ENCODE results near the gene PPP4R4. TPM values are rescaled to one million over a fixed set of nuclear protein-coding genes. Genes with fewer than 3 reads are reported as not detected.

Gene PPP4R4
- total and polyA plus RNA-seq, 10 donors: 0.05 to 0.94 (median 0.13) TPM; not detected in 3

DNA sequence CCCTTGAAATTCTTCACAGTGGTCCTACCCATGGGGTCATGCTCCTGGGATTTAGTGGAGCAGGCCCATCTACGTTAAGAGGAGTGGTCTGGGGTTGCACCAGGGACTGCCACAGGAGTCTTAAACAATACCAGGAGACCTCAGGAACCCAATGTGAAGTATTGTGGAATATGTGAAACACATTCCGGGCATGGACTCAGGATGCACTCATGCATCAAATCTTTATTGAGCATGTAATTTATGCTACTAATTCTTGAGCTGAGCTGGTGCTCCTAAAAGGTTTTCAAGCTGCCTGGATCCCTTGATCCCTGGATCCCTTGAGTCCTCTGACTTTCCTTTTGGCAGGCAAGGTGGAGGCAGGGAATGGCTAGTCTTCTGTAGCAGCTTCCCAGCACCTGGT is 110.1 kb downstream of the PPP4R4 start:
- no peaks in the 10 kb centered on the region for H3K4me1 ChIP-seq
- TF ChIP-seq POLR2AphosphoS5 (IDR thresholded peaks at IDR 0.05): no peak
- no peak for TF ChIP-seq POLR2A (IDR thresholded peaks at IDR 0.05)
- TF ChIP-seq CTCF (IDR thresholded peaks at IDR 0.05 in 8 of 11, conservative IDR thresholded peaks at IDR 0.05 in 3 of 11): no peak
- intact Hi-C loops (cut with DNase I; ENCODE audit: low total_unique reads): no loop called here

GRCh38 chr14:94285158-94285557 is 111.0 kb downstream of the PPP4R4 start:
- no peak for TF ChIP-seq POLR2AphosphoS5 (IDR thresholded peaks at IDR 0.05)
- TF ChIP-seq CTCF (IDR thresholded peaks at IDR 0.05 in 8 of 11, conservative IDR thresholded peaks at IDR 0.05 in 3 of 11): no peak
- TF ChIP-seq POLR2A (IDR thresholded peaks at IDR 0.05): no peak
- no peak overlapping the region for H3K27ac ChIP-seq
- no peak for DNase-seq
- H3K4me1 ChIP-seq: no peaks in the 10 kb centered on the region
- no peaks in the 10 kb centered on the region for H3K36me3 ChIP-seq
- H3K9me3 ChIP-seq: no peaks in the 10 kb centered on the region
- intact Hi-C loops (cut with DNase I; ENCODE audit: low total_unique reads): no loop called here
- no peaks in the 10 kb centered on the region for H3K27me3 ChIP-seq (replicated peaks in 1 of 7)
- H3K4me3 ChIP-seq: no peak overlapping the region

More for the DNA sequence above, 110.1 kb downstream of the PPP4R4 start:
- Histone ChIP-seq H3K9me3 (no peaks in the 10 kb centered on the region), H3K36me3 (no peaks in the 10 kb centered on the region), H3K4me3 (no peak overlapping the region), H3K27ac (no peak overlapping the region), H3K27me3 (replicated peaks in 1 of 7) (no peaks in the 10 kb centered on the region)
- WGBS, 5 donors: 68 to 92% (median 83%) methylated on average over 2 of the region's 2 CpGs
- DNase-seq: no peak

GRCh38 chr14:94288610-94289465 is 114.7 kb downstream of the PPP4R4 start:
- Histone ChIP-seq H3K36me3 (no peaks in the 10 kb centered on the region), H3K27me3 (replicated peaks in 1 of 7) (no peaks in the 10 kb centered on the region), H3K27ac (no peak overlapping the region), H3K4me3 (no peak overlapping the region), H3K4me1 (no peaks in the 10 kb centered on the region), H3K9me3 (no peaks in the 10 kb centered on the region)
- intact Hi-C loops (cut with DNase I; ENCODE audit: low total_unique reads): no loop called here
- WGBS, 5 donors: 64 to 73% (median 66%) methylated on average over 13 to 14 of the region's 14 CpGs
- TF ChIP-seq POLR2AphosphoS5 (IDR thresholded peaks at IDR 0.05) (no peak), CTCF (IDR thresholded peaks at IDR 0.05 in 8 of 11, conservative IDR thresholded peaks at IDR 0.05 in 3 of 11) (no peak)
- DNase-seq: no peak

- intact Hi-C loops (cut with DNase I; ENCODE audit: low total_unique reads): no loop called here
These were observed 116.1 kb downstream of the PPP4R4 start for GRCh38 chr14:94290197-94290596.

More at GRCh38 chr14:94290197-94290596, 116.1 kb downstream of the PPP4R4 start:
- H3K27ac ChIP-seq: no peak overlapping the region
- WGBS, 5 donors: 67 to 81% (median 76%) methylated on average over 5 to 8 of the region's 8 CpGs
- H3K36me3 ChIP-seq: no peaks in the 10 kb centered on the region
- TF ChIP-seq POLR2AphosphoS5 (IDR thresholded peaks at IDR 0.05): no peak
- no peak for TF ChIP-seq POLR2A (IDR thresholded peaks at IDR 0.05)
- TF ChIP-seq CTCF (IDR thresholded peaks at IDR 0.05 in 8 of 11, conservative IDR thresholded peaks at IDR 0.05 in 3 of 11): no peak
- peaks cover 0 to 2% (median 0%) of the 10 kb centered on the region in 7 donors for H3K27me3 ChIP-seq (replicated peaks in 1 of 7)
- no peaks in the 10 kb centered on the region for H3K4me1 ChIP-seq
- DNase-seq: no peak
- no peaks in the 10 kb centered on the region for H3K9me3 ChIP-seq
- no peak overlapping the region for H3K4me3 ChIP-seq

All from spleen (tissue), 11 donors.